SK-N-SH treated with all-trans-retinoic acid at 6 μM for 48 hours (cell line): ENCODE measurements around the gene CCL22.

ENCODE experiments used
- GLIS3 ChIP-seq: fragments of 250-450 bp; sonication (Bioruptor Pico); IDR thresholded peaks from 2 replicates; pipeline ENCODE4 v1.5.0; 2020; ENCODE audit warnings: mild to moderate bottlenecking, moderate library complexity
- TOX ChIP-seq: fragments of 250-450 bp; sonication (Bioruptor Pico); IDR thresholded peaks from 2 replicates; pipeline ENCODE4 v1.8.0; 2021; ENCODE audit warnings: mild to moderate bottlenecking, moderate library complexity, borderline replicate concordance
- ZC3H10 ChIP-seq: fragments of 250-450 bp; sonication (Bioruptor Pico); IDR thresholded peaks from 2 replicates; pipeline ENCODE4 v1.5.1; 2021; ENCODE audit warnings: mild to moderate bottlenecking, moderate library complexity
- ZFP3 ChIP-seq: fragments of 250-450 bp; sonication (Bioruptor Pico); IDR thresholded peaks from 2 replicates; pipeline ENCODE4 v1.5.0; 2020; ENCODE audit warnings: mild to moderate bottlenecking, moderate library complexity
- ZFP30 ChIP-seq: fragments of 450-650 bp; formaldehyde crosslinking; IDR thresholded peaks from 2 replicates; pipeline ENCODE4 v1.5.0; 2022; ENCODE audit warnings: mild to moderate bottlenecking, moderate library complexity
- TF ChIP-seq, protein P1 (sequence below): fragments of 250-450 bp; sonication (Bioruptor Pico); IDR thresholded peaks from 2 replicates; pipeline ENCODE4 v1.5.0; 2020; ENCODE audit warnings: mild to moderate bottlenecking, moderate library complexity
- TF ChIP-seq, protein P2 (sequence below): fragments of 250-450 bp; sonication (Bioruptor Pico); IDR thresholded peaks from 2 replicates; pipeline ENCODE4 v1.8.0; 2020; ENCODE audit warnings: mild to moderate bottlenecking, moderate library complexity, borderline replicate concordance

GRCh38 chr16:57390636-57391295 is 32.2 kb downstream of the CCL22 start:
- TF ChIP-seq, protein P1, sequence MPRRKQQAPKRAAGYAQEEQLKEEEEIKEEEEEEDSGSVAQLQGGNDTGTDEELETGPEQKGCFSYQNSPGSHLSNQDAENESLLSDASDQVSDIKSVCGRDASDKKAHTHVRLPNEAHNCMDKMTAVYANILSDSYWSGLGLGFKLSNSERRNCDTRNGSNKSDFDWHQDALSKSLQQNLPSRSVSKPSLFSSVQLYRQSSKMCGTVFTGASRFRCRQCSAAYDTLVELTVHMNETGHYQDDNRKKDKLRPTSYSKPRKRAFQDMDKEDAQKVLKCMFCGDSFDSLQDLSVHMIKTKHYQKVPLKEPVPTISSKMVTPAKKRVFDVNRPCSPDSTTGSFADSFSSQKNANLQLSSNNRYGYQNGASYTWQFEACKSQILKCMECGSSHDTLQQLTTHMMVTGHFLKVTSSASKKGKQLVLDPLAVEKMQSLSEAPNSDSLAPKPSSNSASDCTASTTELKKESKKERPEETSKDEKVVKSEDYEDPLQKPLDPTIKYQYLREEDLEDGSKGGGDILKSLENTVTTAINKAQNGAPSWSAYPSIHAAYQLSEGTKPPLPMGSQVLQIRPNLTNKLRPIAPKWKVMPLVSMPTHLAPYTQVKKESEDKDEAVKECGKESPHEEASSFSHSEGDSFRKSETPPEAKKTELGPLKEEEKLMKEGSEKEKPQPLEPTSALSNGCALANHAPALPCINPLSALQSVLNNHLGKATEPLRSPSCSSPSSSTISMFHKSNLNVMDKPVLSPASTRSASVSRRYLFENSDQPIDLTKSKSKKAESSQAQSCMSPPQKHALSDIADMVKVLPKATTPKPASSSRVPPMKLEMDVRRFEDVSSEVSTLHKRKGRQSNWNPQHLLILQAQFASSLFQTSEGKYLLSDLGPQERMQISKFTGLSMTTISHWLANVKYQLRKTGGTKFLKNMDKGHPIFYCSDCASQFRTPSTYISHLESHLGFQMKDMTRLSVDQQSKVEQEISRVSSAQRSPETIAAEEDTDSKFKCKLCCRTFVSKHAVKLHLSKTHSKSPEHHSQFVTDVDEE (CRISPR knock-in tag) = no peak
- TF ChIP-seq TOX = no peak
- TF ChIP-seq ZFP30 = no peak
- no peak for TF ChIP-seq GLIS3 (CRISPR knock-in tag)
- TF ChIP-seq ZC3H10 (CRISPR knock-in tag) = no peak
- TF ChIP-seq ZFP3 (CRISPR knock-in tag) = no peak
- TF ChIP-seq, protein P2, sequence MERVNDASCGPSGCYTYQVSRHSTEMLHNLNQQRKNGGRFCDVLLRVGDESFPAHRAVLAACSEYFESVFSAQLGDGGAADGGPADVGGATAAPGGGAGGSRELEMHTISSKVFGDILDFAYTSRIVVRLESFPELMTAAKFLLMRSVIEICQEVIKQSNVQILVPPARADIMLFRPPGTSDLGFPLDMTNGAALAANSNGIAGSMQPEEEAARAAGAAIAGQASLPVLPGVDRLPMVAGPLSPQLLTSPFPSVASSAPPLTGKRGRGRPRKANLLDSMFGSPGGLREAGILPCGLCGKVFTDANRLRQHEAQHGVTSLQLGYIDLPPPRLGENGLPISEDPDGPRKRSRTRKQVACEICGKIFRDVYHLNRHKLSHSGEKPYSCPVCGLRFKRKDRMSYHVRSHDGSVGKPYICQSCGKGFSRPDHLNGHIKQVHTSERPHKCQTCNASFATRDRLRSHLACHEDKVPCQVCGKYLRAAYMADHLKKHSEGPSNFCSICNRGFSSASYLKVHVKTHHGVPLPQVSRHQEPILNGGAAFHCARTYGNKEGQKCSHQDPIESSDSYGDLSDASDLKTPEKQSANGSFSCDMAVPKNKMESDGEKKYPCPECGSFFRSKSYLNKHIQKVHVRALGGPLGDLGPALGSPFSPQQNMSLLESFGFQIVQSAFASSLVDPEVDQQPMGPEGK = no peak
